NCI-H510A (cell line): ENCODE results near the gene KCNQ4.
A peak's percentile ranks its signal among the peaks of the same experiment; 100 is the strongest.

ENCODE experiments used
- DNase-seq: peaks from one replicate; lab custom pipeline; 2025; lab: John Stamatoyannopoulos, UW

Gene KCNQ4

DNA sequence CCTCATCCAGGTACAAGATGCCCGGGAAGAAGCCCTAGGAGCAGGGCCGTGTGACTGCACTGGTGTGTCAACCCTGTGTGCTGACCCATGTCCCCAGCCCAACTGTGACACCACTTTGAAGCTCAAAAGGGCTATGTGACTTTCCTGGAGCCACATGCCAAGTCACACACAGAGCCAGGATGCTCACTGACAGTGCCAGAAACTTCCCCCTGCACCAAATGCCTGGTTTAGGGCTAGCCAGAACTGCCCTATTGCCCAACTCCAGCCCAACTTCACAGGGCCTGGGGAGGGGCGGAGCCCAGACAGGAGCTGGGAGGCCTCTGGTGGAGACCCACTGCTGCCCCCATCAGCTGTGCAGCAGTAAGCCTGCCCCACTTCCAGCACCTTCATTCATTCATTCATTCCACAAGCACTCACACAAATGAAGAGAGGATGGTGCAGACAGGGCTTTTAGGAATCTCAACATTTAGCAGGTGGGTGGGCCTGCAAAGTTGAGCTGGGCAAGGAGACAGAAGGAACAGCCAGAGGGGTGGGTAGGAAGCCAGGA lies 36.7 kb downstream of the KCNQ4 start:
- DNase-seq: no peak

GRCh38 chr1:40820911-40821693 lies 37.5 kb downstream of the KCNQ4 start:
- DNase-seq: no peak

GRCh38 chr1:40822890-40823289 lies 39.3 kb downstream of the KCNQ4 start:
- DNase-seq: no peak

GRCh38 chr1:40823345-40823744 lies 39.8 kb downstream of the KCNQ4 start:
- no peak for DNase-seq

DNA sequence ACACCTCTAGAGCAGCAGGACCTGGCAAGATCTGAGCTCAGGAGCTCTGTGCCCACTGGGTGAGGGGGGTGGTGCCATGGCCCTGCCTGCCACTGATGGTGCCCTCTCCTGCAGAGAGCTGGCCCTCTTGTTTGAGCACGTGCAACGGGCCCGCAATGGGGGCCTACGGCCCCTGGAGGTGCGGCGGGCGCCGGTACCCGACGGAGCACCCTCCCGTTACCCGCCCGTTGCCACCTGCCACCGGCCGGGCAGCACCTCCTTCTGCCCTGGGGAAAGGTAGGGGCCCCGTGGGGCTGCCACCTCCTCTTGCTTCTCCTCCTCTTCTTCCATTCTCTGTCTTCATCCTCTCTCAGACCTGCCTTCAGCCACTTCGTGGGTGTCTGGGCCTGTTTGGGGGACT lies 40.4 kb downstream of the KCNQ4 start:
- no peak for DNase-seq

- DNase-seq: no peak
These were observed 41.2 kb downstream of the KCNQ4 start for GRCh38 chr1:40824591-40825434.

DNA sequence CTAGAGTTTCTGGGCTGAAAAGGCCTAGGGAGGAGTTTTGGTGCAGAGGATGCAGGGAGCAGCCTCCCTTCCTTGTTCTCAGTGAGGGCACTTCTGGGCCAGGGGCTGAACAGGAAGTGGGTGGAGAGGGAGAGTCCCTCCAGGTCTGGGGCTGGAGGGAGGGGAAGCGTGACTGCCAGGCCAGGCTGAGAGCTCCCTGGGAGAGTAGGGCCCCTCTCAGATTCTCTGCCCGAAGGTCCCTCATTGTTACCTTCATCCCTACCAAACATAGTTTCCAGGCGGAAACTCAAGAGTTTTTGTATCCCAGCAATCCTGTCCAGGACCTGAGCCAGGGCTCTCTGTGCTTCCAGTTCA lies 41.8 kb downstream of the KCNQ4 start:
- peak; percentile 13 for DNase-seq

GRCh38 chr1:40825996-40826395 lies 42.4 kb downstream of the KCNQ4 start:
- DNase-seq: no peak

GRCh38 chr1:40829631-40830245 lies 46.2 kb downstream of the KCNQ4 start:
- no peak for DNase-seq

- no peak for DNase-seq
These were observed 46.9 kb downstream of the KCNQ4 start for GRCh38 chr1:40830419-40830943.

DNA sequence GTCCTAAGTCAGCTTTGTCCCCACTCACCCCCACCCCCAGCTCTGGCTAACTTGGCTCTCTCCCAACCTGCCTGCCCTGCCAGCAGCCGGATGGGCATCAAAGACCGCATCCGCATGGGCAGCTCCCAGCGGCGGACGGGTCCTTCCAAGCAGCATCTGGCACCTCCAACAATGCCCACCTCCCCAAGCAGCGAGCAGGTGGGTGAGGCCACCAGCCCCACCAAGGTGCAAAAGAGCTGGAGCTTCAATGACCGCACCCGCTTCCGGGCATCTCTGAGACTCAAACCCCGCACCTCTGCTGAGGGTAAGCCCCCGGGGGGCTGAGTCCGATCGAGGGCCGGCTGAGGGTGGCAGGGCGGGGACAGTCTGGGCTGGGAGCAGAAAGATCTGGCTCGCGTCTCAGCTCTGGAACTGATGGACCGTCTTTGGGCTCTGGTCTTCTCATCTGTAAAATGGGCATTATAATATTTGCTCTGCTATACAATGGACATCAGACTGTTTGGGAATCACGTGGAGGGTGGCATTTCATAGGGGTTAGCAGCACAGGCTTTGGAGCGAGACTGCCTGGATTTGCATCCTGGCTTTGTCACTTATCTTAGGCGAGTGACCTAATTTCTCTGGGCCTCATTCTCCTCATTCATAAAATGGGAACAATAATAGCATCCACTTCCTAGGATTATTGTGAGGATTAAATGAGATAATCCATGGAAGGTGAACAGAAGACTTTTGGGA lies 47.6 kb downstream of the KCNQ4 start:
- no peak for DNase-seq

GRCh38 chr1:40833979-40834378 lies 50.4 kb downstream of the KCNQ4 start:
- DNase-seq: no peak

DNA sequence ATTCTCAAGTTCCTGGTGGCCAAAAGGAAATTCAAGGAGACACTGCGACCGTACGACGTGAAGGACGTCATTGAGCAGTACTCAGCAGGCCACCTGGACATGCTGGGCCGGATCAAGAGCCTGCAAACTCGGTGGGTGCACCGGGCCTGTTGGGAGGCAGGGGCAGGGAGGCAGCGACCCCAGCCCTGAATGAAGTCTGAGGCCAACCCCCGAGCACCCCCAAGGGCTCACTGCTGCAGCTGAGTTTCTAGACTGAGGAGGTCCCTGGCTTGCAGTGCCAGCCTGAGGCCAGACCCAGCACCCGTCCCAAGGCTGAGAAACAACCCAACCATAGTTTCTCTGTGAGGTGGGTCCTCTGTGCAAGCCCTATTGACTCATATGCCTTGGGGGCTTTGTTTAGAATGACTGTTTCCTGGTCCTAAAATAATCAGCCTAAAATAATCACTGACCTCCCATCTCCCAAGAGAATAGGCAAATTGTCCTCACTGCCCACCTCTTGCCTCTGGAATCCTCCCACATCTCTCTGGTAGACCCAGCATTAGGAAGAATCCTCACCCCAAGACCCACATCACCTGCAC lies 51.5 kb downstream of the KCNQ4 start:
- DNase-seq: no peak

DNA sequence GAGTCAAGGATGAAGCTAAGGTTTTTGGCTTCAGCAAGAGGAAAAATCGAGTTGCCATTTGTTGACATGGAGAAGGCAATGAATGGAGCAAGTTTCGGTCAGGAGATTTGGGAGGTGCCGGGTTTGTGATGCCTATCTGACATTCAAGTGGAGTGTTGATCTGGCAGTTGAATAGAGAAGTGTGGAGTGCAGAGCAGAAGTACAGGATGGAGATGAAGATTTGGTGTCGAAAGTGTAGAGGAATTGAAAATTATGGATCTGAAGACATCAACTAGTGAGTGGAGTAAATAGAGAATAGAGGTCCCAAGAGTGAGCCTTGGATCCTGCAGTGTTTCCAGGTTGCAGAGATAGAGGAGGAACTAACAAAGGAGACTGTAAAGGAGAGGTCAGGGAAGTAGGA lies 52.7 kb downstream of the KCNQ4 start:
- no peak for DNase-seq

GRCh38 chr1:40837601-40838000 lies 54.0 kb downstream of the KCNQ4 start:
- DNase-seq: no peak

GRCh38 chr1:40838045-40838979 lies 54.7 kb downstream of the KCNQ4 start:
- DNase-seq: no peak

- DNase-seq: no peak
These were observed 55.7 kb downstream of the KCNQ4 start for GRCh38 chr1:40838980-40839942.

- no peak for DNase-seq
These were observed 56.4 kb downstream of the KCNQ4 start for GRCh38 chr1:40839943-40840335.
